DOHH2 (cell line): Measurements from ENCODE around the gene MMP19.

ENCODE experiments used
- H3F3A ChIP-seq: fragments of 200-600 bp; sonication (generic), shearing (Covaris generic); 2 replicates; pipeline ENCODE4 v1.6.0; 2016; ENCODE audit warnings: antibody characterized with exemption, mild to moderate bottlenecking; ENCODE audit not compliant: control insufficient read depth, insufficient read depth
- H3K27ac ChIP-seq: fragments of 200-600 bp; sonication (generic); 2 replicates; pipeline ENCODE4 v1.5.1; 2014; ENCODE audit warnings: low read depth, mild to moderate bottlenecking, low read length, moderate library complexity
- H3K27me3 ChIP-seq: fragments of 200-600 bp; sonication (generic); 2 replicates; pipeline ENCODE4 v1.6.1; 2014; ENCODE audit warnings: mild to moderate bottlenecking, low read length, mixed read lengths; ENCODE audit not compliant: control insufficient read depth
- H3K36me3 ChIP-seq: fragments of 200-600 bp; sonication (generic); 2 replicates; pipeline ENCODE4 v1.6.1; 2014; ENCODE audit warnings: mild to moderate bottlenecking, low read length, moderate library complexity, mixed read lengths; ENCODE audit not compliant: control insufficient read depth
- H3K4me1 ChIP-seq: fragments of 200-600 bp; sonication (generic); 2 replicates; pipeline ENCODE4 v1.6.1; 2014; ENCODE audit warnings: mild to moderate bottlenecking, low read length, mixed read lengths; ENCODE audit not compliant: control insufficient read depth
- H3K4me2 ChIP-seq: fragments of 200-600 bp; sonication (generic); 2 replicates; pipeline ENCODE4 v1.6.0; 2014; ENCODE audit warnings: mild to moderate bottlenecking, low read length, moderate library complexity
- H3K4me3 ChIP-seq: fragments of 200-600 bp; sonication (generic); 2 replicates; pipeline ENCODE4 v1.5.1; 2014; ENCODE audit warnings: mild to moderate bottlenecking, low read length, mixed read lengths
- H3K79me2 ChIP-seq: fragments of 200-600 bp; sonication (generic); 2 replicates; pipeline ENCODE4 v1.6.1; 2014; ENCODE audit warnings: mild to moderate bottlenecking, low read length, mixed read lengths; ENCODE audit not compliant: control insufficient read depth
- H3K9me2 ChIP-seq: fragments of 200-600 bp; sonication (generic); replicated peaks from 2 replicates; pipeline ENCODE4 v1.6.1; 2014; ENCODE audit warnings: mild to moderate bottlenecking, low read length, mixed read lengths; ENCODE audit not compliant: control insufficient read depth
- H3K9me3 ChIP-seq: fragments of 200-600 bp; sonication (generic); 2 replicates; pipeline ENCODE4 v1.6.1; 2014; ENCODE audit warnings: antibody characterized with exemption, low read length, mixed read lengths; ENCODE audit not compliant: control insufficient read depth, insufficient read depth
- H4K20me1 ChIP-seq: fragments of 200-600 bp; sonication (generic); 2 replicates; pipeline ENCODE4 v1.6.0; 2014; ENCODE audit warnings: low read depth, mild to moderate bottlenecking, antibody characterized with exemption, low read length, moderate library complexity; ENCODE audit not compliant: control insufficient read depth, insufficient read depth
- EZH2phosphoT487 ChIP-seq: fragments of 200-600 bp; sonication (generic); IDR thresholded peaks from 2 replicates; pipeline ENCODE4 v1.6.1; 2017; ENCODE audit warnings: borderline replicate concordance, mild to moderate bottlenecking, antibody characterized with exemption, low read length, moderate library complexity, mixed read lengths
- TF ChIP-seq, protein P1 (sequence below): fragments of 200-600 bp; sonication (generic); IDR thresholded peaks from one replicate; pipeline ENCODE4 v1.5.1; 2014; ENCODE audit warnings: antibody characterized with exemption, mild to moderate bottlenecking, low read depth, low read length; ENCODE audit not compliant: poor library complexity, severe bottlenecking

The MMP19 gene

DNA sequence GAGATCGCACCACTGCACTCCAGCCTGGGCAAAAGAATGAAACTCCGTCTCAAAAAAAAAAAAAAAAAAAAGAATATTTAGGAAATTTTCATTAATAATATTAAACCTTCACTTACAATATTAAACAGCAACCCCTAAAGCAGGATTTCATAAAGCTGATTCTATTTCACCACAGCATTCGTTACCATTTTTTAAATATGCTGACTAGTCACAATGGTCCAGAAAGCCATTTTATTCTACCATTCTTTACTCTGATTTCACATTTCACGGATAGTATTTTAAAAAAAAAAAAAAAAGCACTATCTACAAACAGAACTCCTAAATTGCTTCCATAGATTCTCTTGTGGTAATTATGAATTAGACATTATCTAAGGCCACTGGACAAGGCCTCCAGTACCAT lies 52.8 kb downstream of the MMP19 start:
- H3K27ac ChIP-seq, result no peak overlapping the region
- H3F3A ChIP-seq, result peaks cover 6% of the 10 kb centered on the region
- H3K27me3 ChIP-seq, result no peaks in the 10 kb centered on the region
- H3K9me3 ChIP-seq, result no peaks in the 10 kb centered on the region
- H4K20me1 ChIP-seq, result no peaks in the 10 kb centered on the region
- no peak overlapping the region for H3K4me3 ChIP-seq
- peaks cover 88% of the 10 kb centered on the region for H3K36me3 ChIP-seq
- no peaks in the 10 kb centered on the region for H3K9me2 ChIP-seq
- no peak overlapping the region for H3K4me2 ChIP-seq
- TF ChIP-seq EZH2phosphoT487, result no peak
- TF ChIP-seq, protein P1, sequence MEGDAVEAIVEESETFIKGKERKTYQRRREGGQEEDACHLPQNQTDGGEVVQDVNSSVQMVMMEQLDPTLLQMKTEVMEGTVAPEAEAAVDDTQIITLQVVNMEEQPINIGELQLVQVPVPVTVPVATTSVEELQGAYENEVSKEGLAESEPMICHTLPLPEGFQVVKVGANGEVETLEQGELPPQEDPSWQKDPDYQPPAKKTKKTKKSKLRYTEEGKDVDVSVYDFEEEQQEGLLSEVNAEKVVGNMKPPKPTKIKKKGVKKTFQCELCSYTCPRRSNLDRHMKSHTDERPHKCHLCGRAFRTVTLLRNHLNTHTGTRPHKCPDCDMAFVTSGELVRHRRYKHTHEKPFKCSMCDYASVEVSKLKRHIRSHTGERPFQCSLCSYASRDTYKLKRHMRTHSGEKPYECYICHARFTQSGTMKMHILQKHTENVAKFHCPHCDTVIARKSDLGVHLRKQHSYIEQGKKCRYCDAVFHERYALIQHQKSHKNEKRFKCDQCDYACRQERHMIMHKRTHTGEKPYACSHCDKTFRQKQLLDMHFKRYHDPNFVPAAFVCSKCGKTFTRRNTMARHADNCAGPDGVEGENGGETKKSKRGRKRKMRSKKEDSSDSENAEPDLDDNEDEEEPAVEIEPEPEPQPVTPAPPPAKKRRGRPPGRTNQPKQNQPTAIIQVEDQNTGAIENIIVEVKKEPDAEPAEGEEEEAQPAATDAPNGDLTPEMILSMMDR, result no peak
- no peaks in the 10 kb centered on the region for H3K4me1 ChIP-seq
- 0 out of 2 replicates have a peak, but pooled peaks cover 4% of the 10 kb centered on the region for H3K79me2 ChIP-seq

DNA sequence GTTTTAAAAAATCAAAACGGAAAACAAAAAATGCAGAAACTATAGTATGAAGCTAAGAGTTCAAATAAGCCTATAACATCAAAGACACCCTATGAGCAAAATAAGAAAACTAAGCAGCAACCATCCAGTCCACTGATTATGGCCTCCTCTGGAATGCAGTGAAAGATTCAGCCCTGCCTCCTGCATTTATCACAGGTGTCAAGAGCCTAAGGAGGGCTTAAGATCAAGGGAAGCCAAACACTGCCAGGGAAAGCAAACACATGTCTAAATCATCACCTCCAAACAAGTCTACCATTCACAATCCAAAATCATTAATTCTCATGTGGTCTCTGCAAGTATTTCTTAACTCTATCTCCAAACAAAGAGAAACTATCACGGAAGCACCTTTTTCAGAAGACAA lies 53.6 kb downstream of the MMP19 start:
- Histone ChIP-seq H3F3A (peaks cover 6% of the 10 kb centered on the region), H3K27ac (no peak overlapping the region), H3K4me1 (no peaks in the 10 kb centered on the region), H3K4me3 (no peak overlapping the region), H3K4me2 (no peak overlapping the region), H3K27me3 (no peaks in the 10 kb centered on the region), H3K36me3 (peaks cover 88% of the 10 kb centered on the region), H3K9me3 (no peaks in the 10 kb centered on the region), H3K9me2 (no peaks in the 10 kb centered on the region), H4K20me1 (no peaks in the 10 kb centered on the region), H3K79me2 (0 out of 2 replicates have a peak, but pooled peaks cover 2% of the 10 kb centered on the region)
- TF ChIP-seq, protein P1, result no peak
- no peak for TF ChIP-seq EZH2phosphoT487

DNA sequence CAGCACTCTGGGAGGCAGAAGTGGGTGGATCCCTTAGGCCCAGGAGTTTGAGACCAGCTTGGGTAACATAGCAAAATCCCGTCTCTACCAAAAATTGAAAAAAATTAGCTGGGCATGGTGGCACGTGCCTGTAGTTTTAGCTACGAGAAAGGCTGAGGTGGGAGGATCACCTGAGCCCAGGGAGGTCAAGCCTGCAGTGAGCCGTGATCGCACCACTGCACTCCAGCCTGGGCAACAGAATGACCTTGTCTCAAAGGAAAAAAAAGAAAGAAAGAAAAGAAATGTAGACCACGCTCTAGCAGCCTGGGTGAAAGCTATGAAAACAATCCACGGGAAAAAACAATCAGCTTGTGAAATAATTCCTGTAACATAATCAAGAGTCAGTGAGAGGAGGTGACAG lies 54.2 kb downstream of the MMP19 start:
- TF ChIP-seq EZH2phosphoT487, result no peak
- TF ChIP-seq, protein P1, result no peak
- Histone ChIP-seq H3K79me2 (no peaks in the 10 kb centered on the region), H3K27ac (no peak overlapping the region), H3K27me3 (no peaks in the 10 kb centered on the region), H4K20me1 (no peaks in the 10 kb centered on the region), H3K9me3 (no peaks in the 10 kb centered on the region), H3K4me3 (no peak overlapping the region), H3K36me3 (peaks cover 88% of the 10 kb centered on the region), H3K9me2 (no peaks in the 10 kb centered on the region), H3K4me1 (no peaks in the 10 kb centered on the region), H3K4me2 (no peak overlapping the region), H3F3A (peaks cover 6% of the 10 kb centered on the region)
